K562 (cell line): Measurements from ENCODE around the gene MYCBP2.

Experiments used
- ADNP ChIP-seq: fragments of 200-800 bp; sonication (Bioruptor generic); IDR thresholded peaks from 2 replicates; pipeline ENCODE4 v1.6.1; 2016; ENCODE audit warnings: missing genetic modification characterization, missing compliant biosample characterization
- CBX2 ChIP-seq: fragments of 200-600 bp; sonication (generic); IDR thresholded peaks from one replicate; pipeline ENCODE4 v1.6.1; 2012; ENCODE audit warnings: mild to moderate bottlenecking, low read length, inconsistent platforms; ENCODE audit not compliant: insufficient read depth, poor library complexity, severe bottlenecking
- EP300 ChIP-seq: IDR thresholded peaks from 2 replicates; pipeline ENCODE4 v1.6.1; 2012; ENCODE audit warnings: low read length, improper control_type of control experiment
- PCBP2 ChIP-seq: fragments of 200-400 bp; formaldehyde crosslinking; IDR thresholded peaks from 2 replicates; pipeline ENCODE4 v1.6.1; 2018; ENCODE audit warnings: low read length, low read depth, mild to moderate bottlenecking, moderate library complexity; ENCODE audit not compliant: poor library complexity, severe bottlenecking
- ZNF274 ChIP-seq: IDR thresholded peaks from 2 replicates; pipeline ENCODE4 v1.6.1; 2011; ENCODE audit warnings: low read depth, mild to moderate bottlenecking, low read length, moderate library complexity, borderline replicate concordance
- ZNF316 ChIP-seq: fragments of 450-650 bp; IDR thresholded peaks from 2 replicates; pipeline ENCODE4 v1.6.1; 2016
- TF ChIP-seq, protein P1 (sequence below), 3 experiments: IDR thresholded peaks in 2 of 3; conservative IDR thresholded peaks in 1 of 3; 2 replicates each; pipeline ENCODE4 v1.5.1; 2011 to 2012; ENCODE audit warnings: low read length in 3 of 3, mild to moderate bottlenecking in 3 of 3, control low read depth in 2 of 3, improper control_type of control experiment in 1 of 3, inconsistent platforms in 1 of 3, low read depth in 1 of 3, mixed read lengths in 1 of 3, moderate library complexity in 1 of 3; ENCODE audit not compliant: insufficient read depth in 2 of 3

DNA sequence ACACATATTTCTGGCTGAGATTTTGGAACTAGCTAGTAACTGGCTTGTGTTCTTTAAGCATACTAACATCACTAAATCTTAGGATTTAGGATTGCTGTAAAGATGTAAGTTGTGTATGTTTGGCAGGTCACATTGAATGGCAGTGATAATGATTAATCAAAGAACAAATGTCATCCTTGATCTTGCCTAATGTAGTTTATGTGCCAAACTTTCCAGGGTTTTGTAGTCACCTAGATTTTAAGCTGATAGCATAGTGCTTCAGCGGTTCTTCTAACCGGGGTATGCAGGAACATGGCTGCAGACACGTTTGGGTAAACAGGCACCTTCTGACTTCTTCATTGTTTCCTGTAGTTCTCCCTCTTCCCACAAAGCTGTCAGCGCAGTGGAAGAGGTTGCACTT is 325.4 kb downstream of the MYCBP2 start:
- TF ChIP-seq ADNP (no peak), CBX2 (no peak), PCBP2 (no peak), EP300 (no peak), ZNF274 (no peak), ZNF316 (no peak)
- TF ChIP-seq, protein P1, sequence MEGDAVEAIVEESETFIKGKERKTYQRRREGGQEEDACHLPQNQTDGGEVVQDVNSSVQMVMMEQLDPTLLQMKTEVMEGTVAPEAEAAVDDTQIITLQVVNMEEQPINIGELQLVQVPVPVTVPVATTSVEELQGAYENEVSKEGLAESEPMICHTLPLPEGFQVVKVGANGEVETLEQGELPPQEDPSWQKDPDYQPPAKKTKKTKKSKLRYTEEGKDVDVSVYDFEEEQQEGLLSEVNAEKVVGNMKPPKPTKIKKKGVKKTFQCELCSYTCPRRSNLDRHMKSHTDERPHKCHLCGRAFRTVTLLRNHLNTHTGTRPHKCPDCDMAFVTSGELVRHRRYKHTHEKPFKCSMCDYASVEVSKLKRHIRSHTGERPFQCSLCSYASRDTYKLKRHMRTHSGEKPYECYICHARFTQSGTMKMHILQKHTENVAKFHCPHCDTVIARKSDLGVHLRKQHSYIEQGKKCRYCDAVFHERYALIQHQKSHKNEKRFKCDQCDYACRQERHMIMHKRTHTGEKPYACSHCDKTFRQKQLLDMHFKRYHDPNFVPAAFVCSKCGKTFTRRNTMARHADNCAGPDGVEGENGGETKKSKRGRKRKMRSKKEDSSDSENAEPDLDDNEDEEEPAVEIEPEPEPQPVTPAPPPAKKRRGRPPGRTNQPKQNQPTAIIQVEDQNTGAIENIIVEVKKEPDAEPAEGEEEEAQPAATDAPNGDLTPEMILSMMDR (IDR thresholded peaks at IDR 0.05 in 2 of 3, conservative IDR thresholded peaks at IDR 0.05 in 1 of 3; ENCODE audit: insufficient read depth in 2 of 3, low read depth in 1 of 3, low read length in 3 of 3) = no peak
